Endothelial cell of umbilical vein (primary cell): ENCODE results near the gene AP5Z1. TPM values are rescaled to one million over a fixed set of nuclear protein-coding genes. Genes with fewer than 3 reads are reported as not detected.

Experiments used
- BruUV-seq: library from RNA; stranded (reverse); fragments of 400-500 nt; replicated peaks from 2 replicates; lab custom pipeline; 2021; lab: Mats Ljungman, UMichigan
- CTCF ChIA-PET: fragments of 300-600, 350-600 bp; sonication (Branson Sonifier 250); formaldehyde crosslinking; loops from one replicate; lab custom pipeline; 2021; ENCODE audit warnings: antibody characterized with exemption, inconsistent platforms; lab: Charles Lee
- POLR2A ChIA-PET: fragments of 300-600, 350-600 bp; sonication (Branson Sonifier 250); formaldehyde crosslinking; loops from one replicate; lab custom pipeline; 2021; ENCODE audit warnings: antibody characterized with exemption, inconsistent platforms; lab: Charles Lee
- DNase-seq: peaks from one replicate; pipeline ENCODE4 v3.0.0-alpha.2; 2011; ENCODE audit warnings: low read depth, low spot score
- FAIRE-seq: peaks from 2 replicates; lab custom pipeline; 2011; peaks lifted over from hg19 to GRCh38; lab: Jason Lieb, UNC
- H2AFZ ChIP-seq: 2 replicates; pipeline ENCODE4 v1.6.0; 2012; ENCODE audit warnings: low read depth, low read length, control low read depth, inconsistent platforms
- H3K27ac ChIP-seq: 2 replicates; pipeline ENCODE4 v1.5.1; 2011; ENCODE audit warnings: low read depth, mild to moderate bottlenecking, control low read depth, low read length, moderate library complexity; ENCODE audit not compliant: insufficient read depth
- H3K27me3 ChIP-seq, 2 experiments: 2 replicates each; pipeline versions ENCODE4 v1.6.0 to v1.6.1; 2011; ENCODE audit warnings: low read length in 2 of 2, mixed read lengths in 1 of 2; ENCODE audit not compliant: control insufficient read depth in 2 of 2, insufficient read depth in 2 of 2
- H3K36me3 ChIP-seq, 2 experiments: 2 replicates in 1 of 2; 3 replicates in 1 of 2; pipeline ENCODE4 v1.5.1; 2011; ENCODE audit warnings: low read length in 2 of 2, mild to moderate bottlenecking in 1 of 2, moderate library complexity in 1 of 2; ENCODE audit not compliant: control insufficient read depth in 2 of 2, insufficient read depth in 2 of 2; ENCODE audit errors: extremely low read depth in 1 of 2
- H3K4me1 ChIP-seq: 3 replicates; pipeline ENCODE4 v1.5.1; 2011; ENCODE audit warnings: mild to moderate bottlenecking, low read length; ENCODE audit not compliant: control insufficient read depth, insufficient read depth; ENCODE audit errors: extremely low read depth
- H3K4me2 ChIP-seq: 2 replicates; pipeline ENCODE4 v1.6.1; 2011; ENCODE audit warnings: low read length, control low read depth, mixed read lengths; ENCODE audit not compliant: insufficient read depth
- H3K4me3 ChIP-seq, 3 experiments: fragments of 200-600 bp in 1 of 3; sonication (generic), shearing (Covaris generic) in 1 of 3; replicated peaks in 1 of 3; 2 replicates each; pipeline ENCODE4 v1.5.1; 2011 to 2016; ENCODE audit warnings: control low read depth in 3 of 3, low read length in 3 of 3, mild to moderate bottlenecking in 2 of 3, inconsistent platforms in 1 of 3, low read depth in 1 of 3, moderate library complexity in 1 of 3; ENCODE audit not compliant: insufficient read depth in 1 of 3
- H3K79me2 ChIP-seq: 2 replicates; pipeline ENCODE4 v1.6.0; 2012; ENCODE audit warnings: low read length, inconsistent platforms; ENCODE audit not compliant: control insufficient read depth, insufficient read depth
- H3K9ac ChIP-seq: replicated peaks from 2 replicates; pipeline ENCODE3; 2011; ENCODE audit warnings: low read length, control low read depth; ENCODE audit not compliant: insufficient read depth; ENCODE audit errors: extremely low read depth
- H3K9me1 ChIP-seq: replicated peaks from 3 replicates; pipeline ENCODE4 v1.6.0; 2011; ENCODE audit warnings: mild to moderate bottlenecking, low read length; ENCODE audit not compliant: control insufficient read depth, insufficient read depth; ENCODE audit errors: extremely low read depth
- H3K9me3 ChIP-seq: replicated peaks from 2 replicates; pipeline ENCODE4 v1.5.1; 2012; ENCODE audit warnings: low read length, inconsistent platforms; ENCODE audit not compliant: control insufficient read depth, insufficient read depth
- H4K20me1 ChIP-seq: replicated peaks from 2 replicates; pipeline ENCODE3; 2011; ENCODE audit warnings: mild to moderate bottlenecking, low read length; ENCODE audit not compliant: control insufficient read depth, insufficient read depth; ENCODE audit errors: extremely low read depth
- EZH2 ChIP-seq: IDR thresholded peaks from 2 replicates; pipeline ENCODE4 v1.6.1; 2012; ENCODE audit warnings: borderline replicate concordance, low read depth, mild to moderate bottlenecking, moderate library complexity, low read length, inconsistent platforms; ENCODE audit not compliant: severe bottlenecking
- FOS ChIP-seq: IDR thresholded peaks from 2 replicates; pipeline ENCODE4 v1.6.1; 2011; ENCODE audit warnings: mild to moderate bottlenecking, low read length, moderate library complexity, borderline replicate concordance; ENCODE audit not compliant: insufficient read depth
- GATA2 ChIP-seq: IDR thresholded peaks from 2 replicates; pipeline ENCODE4 v1.7.0; 2011; ENCODE audit warnings: low read depth, mild to moderate bottlenecking, moderate library complexity, mixed read lengths, low read length; ENCODE audit not compliant: insufficient read length, insufficient read depth
- JUN ChIP-seq: IDR thresholded peaks from 2 replicates; pipeline ENCODE4 v1.6.1; 2011; ENCODE audit warnings: borderline replicate concordance, low read depth; ENCODE audit not compliant: insufficient read length, insufficient read depth
- MYC ChIP-seq: IDR thresholded peaks from one replicate; pipeline ENCODE4 v1.6.1; 2011; ENCODE audit warnings: mild to moderate bottlenecking, low read depth, low read length
- POLR2A ChIP-seq: IDR thresholded peaks from 2 replicates; pipeline ENCODE4 v1.6.1; 2012; ENCODE audit warnings: low read depth, mild to moderate bottlenecking, control low read depth, low read length
- POLR2AphosphoS5 ChIP-seq: IDR thresholded peaks from 2 replicates; pipeline ENCODE4 v1.6.1; 2012; ENCODE audit warnings: low read depth, mild to moderate bottlenecking, control low read depth, low read length, moderate library complexity; ENCODE audit not compliant: insufficient read depth
- dilution Hi-C: fragments of 300-500 bp; cut with MboI; formaldehyde crosslinking; loops from one replicate; pipeline ENCODE4 v1.15.0; 2019; ENCODE audit warnings: low sequenced_read_pairs; ENCODE audit not compliant: extremely low pct_ligation_motif_present
- intact Hi-C: fragments of 100-400 bp; cut with micrococcal nuclease; formaldehyde crosslinking; loops from one replicate; pipeline ENCODE4 v1.10.0; 2022
- polyA plus RNA-seq, 4 experiments: library from polyadenylated mRNA; depleted of rRNA in 3 of 4; stranded (reverse) in 3 of 4; unstranded in 1 of 4; fragments of >200 nt; gene quantifications; 2 replicates each; pipeline versions ENCODE4 v1.2.1 to v1.2.3, GENCODE V29; 2011 to 2012; ENCODE audit warnings: missing spikeins in 1 of 4
- total RNA-seq: library from RNA; stranded (reverse); gene quantifications from 2 replicates; pipeline ENCODE4 v1.2.3, GENCODE V29; 2021
- TF ChIP-seq, protein P1 (sequence below): IDR thresholded peaks from 2 replicates; pipeline ENCODE4 v1.6.1; 2011; ENCODE audit not compliant: insufficient read depth, insufficient read length
- TF ChIP-seq, protein P2 (sequence below), 2 donors: IDR thresholded peaks; 1 replicate in 1 of 2; 2 replicates in 1 of 2; pipeline ENCODE4 v1.5.1; 2011; ENCODE audit warnings: low read length in 2 of 2, mild to moderate bottlenecking in 2 of 2, moderate library complexity in 2 of 2, control low read depth in 1 of 2, inconsistent platforms in 1 of 2, low read depth in 1 of 2; ENCODE audit not compliant: insufficient read depth in 1 of 2; ENCODE audit errors: extremely low read depth in 1 of 2

The AP5Z1 gene
- total and polyA plus RNA-seq, 2 donors (not counting 3 experiments of a cell fraction or from before 2014, with no cell fraction given), result 53.7 to 58.9 TPM

DNA sequence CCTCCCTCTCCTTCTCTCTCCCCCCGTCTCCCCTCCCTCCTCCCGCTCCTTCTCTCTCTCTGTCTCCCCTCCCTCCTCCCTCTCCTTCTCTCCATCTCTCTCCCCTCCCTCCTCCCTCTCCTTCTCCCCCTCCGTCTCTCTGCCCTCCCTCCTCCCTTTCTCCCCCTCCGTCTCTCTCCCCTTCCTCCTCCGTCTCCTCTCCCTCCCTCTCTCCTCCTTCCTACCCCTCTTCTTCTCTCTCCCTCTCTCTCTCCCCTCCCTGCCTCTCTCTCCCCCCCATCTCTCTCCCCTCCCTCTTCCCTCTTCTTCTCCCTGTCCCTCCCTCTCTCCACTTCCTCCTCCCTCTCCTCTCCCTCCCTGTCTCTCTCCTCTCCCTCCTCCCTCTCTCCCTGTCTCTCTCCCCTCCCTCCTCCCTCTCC, 32.2 kb downstream of the AP5Z1 start:
- no peak overlapping the region for H3K4me3 ChIP-seq
- no peaks in the 10 kb centered on the region for H3K9me3 ChIP-seq
- CTCF ChIA-PET, result interaction anchor here (0.9 to 1.1 kb wide), 2 partner anchors 9 to 15 kb away, joined by 3 to 4 read pairs; no protein-coding TSS in a partner anchor
- no peaks in the 10 kb centered on the region for H3K36me3 ChIP-seq
- H3K9me1 ChIP-seq, result no peaks in the 10 kb centered on the region
- no peak overlapping the region for H3K4me2 ChIP-seq
- H3K4me1 ChIP-seq, result no peaks in the 10 kb centered on the region
- TF ChIP-seq FOS, result no peak
- TF ChIP-seq POLR2AphosphoS5, result no peak
- no peak for TF ChIP-seq GATA2
- TF ChIP-seq, protein P1, sequence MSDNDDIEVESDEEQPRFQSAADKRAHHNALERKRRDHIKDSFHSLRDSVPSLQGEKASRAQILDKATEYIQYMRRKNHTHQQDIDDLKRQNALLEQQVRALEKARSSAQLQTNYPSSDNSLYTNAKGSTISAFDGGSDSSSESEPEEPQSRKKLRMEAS, result no peak
- TF ChIP-seq JUN, result no peak
- no peak for TF ChIP-seq POLR2A
- no peak for TF ChIP-seq EZH2
- TF ChIP-seq, protein P2, sequence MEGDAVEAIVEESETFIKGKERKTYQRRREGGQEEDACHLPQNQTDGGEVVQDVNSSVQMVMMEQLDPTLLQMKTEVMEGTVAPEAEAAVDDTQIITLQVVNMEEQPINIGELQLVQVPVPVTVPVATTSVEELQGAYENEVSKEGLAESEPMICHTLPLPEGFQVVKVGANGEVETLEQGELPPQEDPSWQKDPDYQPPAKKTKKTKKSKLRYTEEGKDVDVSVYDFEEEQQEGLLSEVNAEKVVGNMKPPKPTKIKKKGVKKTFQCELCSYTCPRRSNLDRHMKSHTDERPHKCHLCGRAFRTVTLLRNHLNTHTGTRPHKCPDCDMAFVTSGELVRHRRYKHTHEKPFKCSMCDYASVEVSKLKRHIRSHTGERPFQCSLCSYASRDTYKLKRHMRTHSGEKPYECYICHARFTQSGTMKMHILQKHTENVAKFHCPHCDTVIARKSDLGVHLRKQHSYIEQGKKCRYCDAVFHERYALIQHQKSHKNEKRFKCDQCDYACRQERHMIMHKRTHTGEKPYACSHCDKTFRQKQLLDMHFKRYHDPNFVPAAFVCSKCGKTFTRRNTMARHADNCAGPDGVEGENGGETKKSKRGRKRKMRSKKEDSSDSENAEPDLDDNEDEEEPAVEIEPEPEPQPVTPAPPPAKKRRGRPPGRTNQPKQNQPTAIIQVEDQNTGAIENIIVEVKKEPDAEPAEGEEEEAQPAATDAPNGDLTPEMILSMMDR (IDR thresholded peaks at IDR 0.05; ENCODE audit: extremely low read depth in 1 of 2, insufficient read depth in 1 of 2, low read depth in 1 of 2, low read length in 2 of 2), result no peak
- TF ChIP-seq MYC, result no peak
- FAIRE-seq (no peak), DNase-seq (no peak)
- H3K79me2 ChIP-seq, result no peaks in the 10 kb centered on the region
- no peak overlapping the region for H2AFZ ChIP-seq
- POLR2A ChIA-PET, result no interaction called here
- no peaks in the 10 kb centered on the region for H3K27me3 ChIP-seq
- H4K20me1 ChIP-seq, result no peaks in the 10 kb centered on the region
- intact Hi-C loops (no loop called here), dilution Hi-C loops (no loop called here)
- BruUV-seq, result no TSS peak
- no peak overlapping the region for H3K27ac ChIP-seq
- H3K9ac ChIP-seq, result no peak overlapping the region
